Fibroblast of gingiva (primary cell): ENCODE measurements around the gene ARHGEF26.
"Not testable (repeated sequence)": the region's sequence is repeated elsewhere in the genome, so short reads cannot be mapped to it uniquely, and the experiment has no call there.

ENCODE experiments used
- DNase-seq: peaks from one replicate; pipeline ENCODE4 v3.0.0-alpha.2; 2011; ENCODE audit warnings: low read depth

ARHGEF26 gene, protein sequence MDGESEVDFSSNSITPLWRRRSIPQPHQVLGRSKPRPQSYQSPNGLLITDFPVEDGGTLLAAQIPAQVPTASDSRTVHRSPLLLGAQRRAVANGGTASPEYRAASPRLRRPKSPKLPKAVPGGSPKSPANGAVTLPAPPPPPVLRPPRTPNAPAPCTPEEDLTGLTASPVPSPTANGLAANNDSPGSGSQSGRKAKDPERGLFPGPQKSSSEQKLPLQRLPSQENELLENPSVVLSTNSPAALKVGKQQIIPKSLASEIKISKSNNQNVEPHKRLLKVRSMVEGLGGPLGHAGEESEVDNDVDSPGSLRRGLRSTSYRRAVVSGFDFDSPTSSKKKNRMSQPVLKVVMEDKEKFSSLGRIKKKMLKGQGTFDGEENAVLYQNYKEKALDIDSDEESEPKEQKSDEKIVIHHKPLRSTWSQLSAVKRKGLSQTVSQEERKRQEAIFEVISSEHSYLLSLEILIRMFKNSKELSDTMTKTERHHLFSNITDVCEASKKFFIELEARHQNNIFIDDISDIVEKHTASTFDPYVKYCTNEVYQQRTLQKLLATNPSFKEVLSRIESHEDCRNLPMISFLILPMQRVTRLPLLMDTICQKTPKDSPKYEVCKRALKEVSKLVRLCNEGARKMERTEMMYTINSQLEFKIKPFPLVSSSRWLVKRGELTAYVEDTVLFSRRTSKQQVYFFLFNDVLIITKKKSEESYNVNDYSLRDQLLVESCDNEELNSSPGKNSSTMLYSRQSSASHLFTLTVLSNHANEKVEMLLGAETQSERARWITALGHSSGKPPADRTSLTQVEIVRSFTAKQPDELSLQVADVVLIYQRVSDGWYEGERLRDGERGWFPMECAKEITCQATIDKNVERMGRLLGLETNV

DNA sequence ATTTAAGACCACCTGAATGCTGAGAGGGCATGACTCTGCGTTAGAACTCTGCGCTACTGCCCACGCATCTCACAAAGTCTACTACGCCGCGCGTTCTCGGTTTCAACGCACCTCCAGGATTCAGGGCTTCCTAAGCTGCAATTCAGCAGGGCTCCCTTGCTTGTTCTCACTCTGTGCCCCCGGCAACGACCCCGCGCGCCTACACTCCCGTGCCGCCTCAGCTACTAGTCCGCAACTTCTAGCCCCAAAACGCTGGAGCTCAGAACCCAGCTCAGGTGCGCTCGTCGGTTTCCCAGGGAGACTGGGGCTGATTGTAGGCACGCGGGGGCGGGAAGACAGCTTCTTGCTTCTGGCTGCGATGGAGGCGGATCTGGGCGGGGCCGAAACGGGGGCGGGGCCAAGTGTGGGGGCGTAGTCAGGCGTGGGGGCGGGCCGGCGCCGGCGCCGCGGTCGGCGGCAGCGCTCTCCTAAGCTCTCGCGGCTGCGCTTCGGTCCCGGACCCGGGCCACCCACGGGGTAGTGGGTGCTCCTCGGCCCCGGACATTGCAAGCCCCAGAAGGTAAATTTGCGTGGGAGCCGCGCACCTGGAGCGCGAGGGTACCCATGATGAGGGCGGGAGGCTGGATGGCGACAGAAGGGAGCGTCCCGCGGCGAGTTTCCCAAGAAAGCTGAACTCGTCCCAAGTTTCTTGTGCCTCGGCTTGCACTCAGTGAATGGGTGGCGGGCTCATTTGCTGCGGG is at the start of gene ARHGEF26:
TSS of gene ARHGEF26 (plus strand) at position 430 of the 740 bp plus-strand sequence. CDS start 603 bp downstream, outside the sequence.
- peak; percentile 71 for DNase-seq

DNA sequence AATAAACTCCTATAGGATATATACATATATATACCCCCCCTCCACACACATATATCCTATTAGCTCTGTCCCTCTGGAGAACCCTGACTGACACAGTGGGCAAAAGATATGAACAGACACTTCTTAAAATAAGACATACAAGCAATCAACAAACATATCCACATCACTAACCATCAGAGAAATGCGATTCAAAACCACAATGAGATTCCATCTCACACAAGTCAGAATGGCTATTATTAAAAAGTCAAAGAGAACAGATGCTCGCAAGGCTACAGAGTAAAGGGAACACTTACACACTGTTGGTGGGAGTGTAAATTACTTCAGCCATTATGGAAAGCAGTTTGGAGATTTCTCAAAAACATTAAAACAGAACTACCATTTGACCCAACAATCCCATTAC is 46.2 kb upstream of the ARHGEF26 start:
- no peak for DNase-seq

DNA sequence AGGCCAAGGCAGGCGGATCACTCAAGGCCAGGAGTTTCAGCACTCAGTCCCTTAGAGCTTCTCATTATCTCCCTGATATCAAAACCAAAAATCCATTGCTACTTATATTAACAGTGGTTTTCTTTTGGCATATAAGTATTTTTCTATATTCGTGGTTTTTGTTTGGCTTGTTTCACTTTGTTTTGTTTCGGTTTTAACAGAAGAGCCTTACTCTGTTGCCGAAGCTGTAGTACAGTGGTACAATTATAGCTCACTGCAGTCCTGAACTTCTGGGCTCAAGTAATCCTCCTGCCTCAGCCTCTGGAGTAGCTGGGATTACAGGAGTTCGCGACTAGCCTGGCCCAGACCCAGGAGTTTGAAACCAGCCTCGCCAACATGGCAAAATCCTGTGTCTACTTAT is 42.5 kb upstream of the ARHGEF26 start:
- no peak for DNase-seq

DNA sequence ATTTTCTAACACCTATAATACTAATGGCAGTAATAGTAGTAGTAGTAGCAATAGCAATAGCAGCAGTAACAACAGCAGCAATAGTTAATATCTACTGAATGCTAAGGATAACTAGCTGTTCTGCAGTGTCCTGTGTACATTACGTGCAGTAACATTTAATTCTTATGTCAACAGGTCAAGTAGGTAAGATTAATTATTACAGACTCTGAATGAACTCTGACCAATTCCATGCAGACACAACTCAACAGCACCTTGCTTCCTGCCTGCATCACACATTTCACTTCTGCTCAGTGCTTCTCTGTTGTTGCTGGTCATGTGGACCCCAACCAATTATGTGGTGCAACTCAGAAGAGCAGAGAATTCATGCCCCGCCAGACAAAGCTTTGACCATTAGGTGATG is 39.9 kb upstream of the ARHGEF26 start:
- no peak for DNase-seq

DNA sequence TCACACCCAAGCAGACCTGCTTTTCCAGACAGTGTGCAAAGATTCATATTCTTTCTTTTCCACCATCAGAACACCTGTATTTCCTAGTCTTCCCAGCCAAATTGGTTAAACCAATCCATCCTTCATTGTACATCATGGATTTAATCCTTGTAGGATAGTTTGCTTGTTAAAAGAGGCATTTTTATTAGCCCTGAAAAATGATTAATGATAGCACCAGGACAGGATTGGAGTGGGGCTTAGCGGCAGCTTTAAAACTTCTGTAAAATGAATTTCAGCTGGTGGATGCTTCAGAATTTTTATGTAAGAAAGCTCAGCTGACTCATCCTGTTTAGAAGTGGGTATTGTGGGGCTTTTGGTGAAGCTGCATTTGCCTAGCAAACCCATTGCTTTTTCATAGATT is 36.1 kb upstream of the ARHGEF26 start:
- DNase-seq = no peak

DNA sequence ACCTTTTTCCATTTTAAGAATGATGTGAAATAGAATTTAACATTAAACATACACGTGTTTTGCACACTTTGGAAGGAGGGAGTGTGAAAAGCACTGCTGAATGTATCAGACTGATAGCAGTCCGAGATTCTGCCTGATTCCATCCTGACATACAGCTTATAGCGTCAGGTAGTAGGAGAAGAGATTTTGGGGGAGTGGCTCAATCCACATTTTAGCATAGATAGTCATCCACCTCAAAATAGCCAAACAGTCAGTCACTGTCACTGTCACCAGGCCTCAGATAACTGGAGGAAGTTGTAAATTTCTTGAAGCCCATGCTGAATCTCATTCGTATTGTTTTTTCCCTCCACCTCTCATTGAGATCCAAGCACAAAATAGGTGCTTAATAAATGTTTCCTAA is 35.4 kb upstream of the ARHGEF26 start:
- no peak for DNase-seq

DNA sequence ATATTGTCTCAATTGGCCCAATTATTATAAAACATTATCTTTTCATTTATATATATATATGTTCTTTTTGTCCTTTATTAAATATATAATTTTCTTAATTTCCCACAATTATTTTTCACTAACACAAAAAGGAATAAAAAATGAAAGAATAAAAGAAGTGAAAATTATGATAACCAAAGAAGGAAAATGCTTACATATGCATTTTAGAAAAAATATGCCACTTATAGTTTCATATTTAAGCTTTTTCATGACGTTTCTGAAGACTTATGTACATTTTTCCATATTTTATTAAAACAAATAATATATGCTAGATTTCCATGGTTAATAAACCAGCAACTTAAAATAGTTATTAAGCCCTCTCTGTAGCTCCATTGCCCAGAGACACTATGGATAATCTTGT is 34.9 kb upstream of the ARHGEF26 start:
- DNase-seq = no peak

DNA sequence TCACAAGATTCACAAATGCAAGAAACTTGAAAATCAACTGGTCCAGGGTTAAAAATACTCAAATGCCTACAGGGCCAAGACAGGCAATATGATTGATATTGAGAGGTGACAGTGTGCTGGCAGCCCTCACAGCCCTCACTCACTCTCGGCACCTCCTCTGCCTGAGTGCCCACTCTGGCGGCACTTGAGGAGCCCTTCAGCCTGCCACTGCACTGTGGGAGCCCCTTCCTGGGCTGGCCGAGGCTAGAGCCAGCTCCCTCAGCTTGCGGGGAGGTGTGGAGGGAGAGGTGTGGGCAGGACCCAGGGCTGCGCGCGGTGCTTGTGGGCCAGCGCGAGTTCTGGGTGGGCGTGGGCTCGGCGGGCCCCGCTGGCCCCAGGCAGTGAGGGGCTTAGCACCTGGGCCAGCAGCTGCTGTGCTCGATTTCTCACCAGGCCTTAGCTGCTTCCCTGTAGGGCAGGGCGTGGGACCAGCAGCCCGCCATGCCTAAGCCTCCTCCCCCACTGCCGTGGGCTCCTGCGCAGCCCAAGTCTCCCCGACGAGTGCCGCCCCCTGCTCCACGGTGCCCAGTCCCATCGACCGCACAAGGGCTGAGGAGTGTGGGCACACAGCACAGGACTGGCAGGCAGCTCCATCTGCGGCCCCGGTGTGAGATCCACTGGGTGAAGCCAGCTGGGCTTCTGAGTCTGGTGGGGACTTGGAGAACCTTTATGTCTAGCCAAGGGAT is 33.3 kb upstream of the ARHGEF26 start:
- DNase-seq = not testable (repeated sequence)

DNA sequence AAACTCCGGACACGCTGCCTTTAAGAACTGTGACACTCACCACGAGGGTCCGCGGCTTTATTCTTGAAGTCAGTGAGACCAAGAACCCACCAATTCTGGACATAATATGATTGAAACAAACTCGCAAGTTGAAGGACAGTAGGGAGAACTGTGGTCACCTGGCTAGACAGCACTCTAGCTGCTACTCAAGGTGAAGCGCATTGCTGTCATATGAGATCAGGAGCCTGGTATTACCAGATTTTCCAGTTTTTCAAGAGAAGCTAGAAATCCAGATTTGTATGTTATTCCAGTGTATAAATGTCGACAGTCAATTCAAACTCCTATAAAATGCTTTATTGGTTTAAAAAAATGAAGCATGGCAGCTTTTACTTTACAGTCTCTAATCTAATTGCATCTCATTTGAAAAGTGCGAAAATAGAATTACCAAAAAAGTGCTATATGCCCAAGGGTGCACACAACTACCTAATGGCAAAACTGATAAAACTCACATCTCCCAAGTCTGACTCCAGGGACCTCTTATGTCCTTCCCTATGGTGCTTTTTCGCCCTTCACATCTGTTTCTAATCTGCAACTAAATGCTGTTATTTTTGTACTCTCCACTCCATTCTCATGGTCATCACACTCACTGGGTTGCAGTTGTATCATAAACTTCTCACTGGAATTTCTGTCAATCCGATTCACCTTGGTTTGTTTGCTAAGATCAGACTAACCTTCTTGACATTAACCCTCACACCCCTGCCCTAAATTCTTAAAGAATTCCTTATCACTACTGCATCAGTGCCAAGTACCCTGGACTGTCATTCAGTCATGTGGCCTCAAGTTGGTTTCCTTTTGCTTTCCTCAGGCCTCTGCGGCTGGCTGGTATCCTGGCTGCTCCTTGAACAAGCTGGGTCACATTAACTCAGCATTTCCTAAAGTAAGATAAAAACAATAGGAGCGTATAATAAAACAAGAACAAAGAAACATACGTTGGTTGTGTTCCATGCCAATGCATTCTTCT is 31.5 kb upstream of the ARHGEF26 start:
- no peak for DNase-seq

DNA sequence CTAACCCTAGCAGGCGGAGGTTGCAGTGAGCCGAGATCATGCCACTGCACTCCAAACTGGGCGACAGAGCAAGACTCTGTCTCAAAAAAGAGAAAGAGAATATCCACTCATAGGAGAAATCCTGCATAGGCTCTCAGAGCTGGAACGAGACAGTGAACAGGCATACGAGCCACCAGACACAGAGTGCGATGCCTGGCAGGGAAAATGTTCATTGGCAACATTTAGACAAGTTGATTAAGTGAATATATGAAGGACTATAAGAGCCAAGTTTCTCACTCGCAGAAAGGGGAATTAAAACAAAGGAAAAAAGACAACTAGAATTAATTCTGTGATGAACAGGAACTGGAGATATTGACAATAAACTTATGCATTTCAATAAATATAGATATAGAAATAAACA is 27.1 kb upstream of the ARHGEF26 start:
- DNase-seq = no peak

DNA sequence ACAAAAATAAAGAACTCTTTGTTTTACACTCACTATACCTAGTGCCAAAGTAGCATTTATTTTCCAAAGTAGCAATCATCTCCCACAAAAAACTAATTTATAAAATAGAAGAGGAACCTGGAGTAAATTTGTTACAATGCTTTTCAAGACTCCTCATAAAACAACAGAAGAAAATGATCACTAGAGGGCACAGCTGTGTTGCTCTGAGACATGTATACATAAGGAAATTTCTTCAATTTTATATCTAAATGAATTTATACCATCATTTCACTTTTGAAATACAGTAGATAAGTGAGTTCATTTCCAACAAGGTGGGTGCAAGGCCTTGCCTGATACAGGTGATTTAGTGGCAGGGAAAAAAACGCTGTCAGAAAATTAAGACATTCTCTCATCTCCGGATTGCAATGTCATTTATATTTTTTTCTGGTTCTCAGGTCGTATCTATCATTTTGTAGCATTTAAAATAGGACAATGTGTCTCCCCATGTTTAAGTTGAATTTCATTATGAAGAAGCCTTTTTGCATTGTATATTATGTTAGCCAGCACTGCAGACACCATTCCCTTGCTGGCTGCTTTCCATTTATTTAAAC is 25.3 kb upstream of the ARHGEF26 start:
- peak; percentile 36 for DNase-seq

DNA sequence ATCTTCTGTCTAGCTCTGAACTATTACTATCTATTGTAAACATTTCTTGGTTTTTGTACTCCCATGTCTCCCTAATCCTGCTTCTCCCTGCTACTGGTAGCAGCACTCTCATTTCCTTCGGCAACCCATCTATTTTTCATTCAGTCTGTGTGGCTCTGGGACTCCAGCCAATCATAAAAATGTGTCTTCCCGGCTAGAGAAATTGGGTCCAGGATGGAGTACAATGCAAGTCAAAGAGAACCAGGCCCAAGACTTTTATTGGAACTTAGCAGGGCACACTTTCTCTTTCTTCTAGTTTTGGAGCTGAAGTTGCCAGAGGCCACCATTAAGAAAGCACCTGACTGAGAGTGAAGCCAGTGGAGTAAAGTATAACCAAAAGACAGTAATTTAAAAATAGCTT is 22.8 kb upstream of the ARHGEF26 start:
- DNase-seq = no peak

DNA sequence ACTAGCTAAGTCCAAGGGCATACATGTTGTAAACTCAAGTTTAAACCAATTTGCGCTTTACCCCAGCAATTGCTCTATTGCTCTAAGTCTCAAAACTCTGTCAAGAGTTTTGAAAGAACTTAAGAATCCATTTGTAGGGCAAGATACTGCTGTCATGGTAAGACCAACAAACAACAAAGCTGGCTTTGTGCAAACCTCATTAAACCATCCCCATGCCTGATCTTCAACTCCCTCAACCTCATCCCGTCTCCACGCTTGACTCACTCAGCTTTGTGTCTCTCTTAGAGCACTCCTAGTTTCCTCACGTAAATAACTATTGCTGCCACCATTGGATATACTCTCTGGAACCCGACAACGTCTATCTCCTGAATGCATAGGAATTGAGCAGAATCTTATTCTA is 20.6 kb upstream of the ARHGEF26 start:
- no peak for DNase-seq

DNA sequence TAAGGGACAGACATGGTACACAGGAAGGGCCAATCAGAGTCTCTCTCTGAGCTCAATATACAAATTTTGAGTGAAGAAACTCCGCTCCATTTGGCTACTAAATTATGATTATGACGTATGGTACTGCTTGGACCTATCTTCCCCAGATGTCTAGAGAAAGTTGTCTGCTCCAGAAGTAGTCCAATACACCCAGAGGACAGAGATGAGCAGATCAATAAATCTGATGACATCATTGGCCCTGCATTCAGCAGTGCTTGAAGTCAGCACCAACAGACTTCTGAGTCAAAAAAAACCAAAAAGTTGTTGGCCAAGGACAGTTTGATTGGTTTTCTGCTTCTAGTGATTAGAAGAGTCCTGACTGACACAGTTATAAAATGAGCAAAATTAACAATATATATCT is 19.9 kb upstream of the ARHGEF26 start:
- DNase-seq = no peak

DNA sequence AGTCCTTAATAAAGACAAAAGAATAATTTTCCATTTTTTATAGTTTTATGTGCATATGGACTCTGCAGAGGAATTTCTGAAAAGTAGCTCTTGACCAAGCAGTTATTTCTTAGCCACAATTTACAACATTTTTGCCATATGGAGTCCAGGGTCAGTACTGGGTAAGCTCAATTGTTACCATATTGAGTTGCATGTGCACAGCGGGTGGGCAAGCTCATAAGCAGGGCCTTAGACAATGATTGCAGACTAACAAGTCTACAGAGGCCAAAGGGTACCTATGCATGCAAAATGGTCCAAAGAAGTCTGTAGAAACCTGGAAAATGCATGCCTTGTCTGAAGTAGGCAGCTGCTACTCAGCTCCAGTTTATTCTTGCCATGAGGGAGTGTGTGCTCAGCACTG is 19.0 kb upstream of the ARHGEF26 start:
- DNase-seq = no peak

DNA sequence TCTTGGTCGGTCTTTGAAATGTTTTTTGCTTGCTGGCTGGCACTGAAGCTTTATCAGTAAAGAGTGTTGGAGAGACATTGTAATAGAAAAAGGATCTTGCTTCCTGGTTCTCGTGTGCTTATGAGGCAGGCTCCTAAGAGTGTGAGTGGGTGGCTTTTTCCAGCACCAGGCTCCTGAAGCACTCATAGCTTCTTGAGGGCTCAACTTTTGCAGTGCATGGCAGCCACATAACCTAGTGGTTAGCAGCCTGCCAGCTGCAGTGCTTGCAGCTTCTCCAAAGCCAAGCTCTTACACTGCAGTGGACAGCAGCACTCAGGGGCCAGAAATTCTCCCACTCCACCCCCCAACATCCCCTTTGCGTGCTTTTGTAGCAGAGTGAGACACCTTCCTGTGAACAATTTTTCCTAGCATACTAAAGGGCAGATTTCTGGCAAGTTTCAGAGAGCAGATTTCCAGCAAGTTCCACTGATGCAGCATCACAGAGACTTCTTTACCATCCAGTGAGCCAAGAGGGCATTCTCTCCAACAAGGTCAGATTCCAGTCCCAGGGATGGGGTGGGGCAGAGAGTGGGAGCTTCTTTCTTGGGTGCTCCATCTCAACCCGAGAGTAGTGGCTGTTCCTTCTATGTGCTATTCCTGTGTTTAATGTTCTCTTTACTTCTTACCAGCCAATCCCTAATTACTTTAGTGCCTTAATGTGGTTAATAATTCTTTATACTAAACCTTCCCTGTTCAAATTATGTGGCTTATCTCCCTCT is 15.8 kb upstream of the ARHGEF26 start:
- no peak for DNase-seq

DNA sequence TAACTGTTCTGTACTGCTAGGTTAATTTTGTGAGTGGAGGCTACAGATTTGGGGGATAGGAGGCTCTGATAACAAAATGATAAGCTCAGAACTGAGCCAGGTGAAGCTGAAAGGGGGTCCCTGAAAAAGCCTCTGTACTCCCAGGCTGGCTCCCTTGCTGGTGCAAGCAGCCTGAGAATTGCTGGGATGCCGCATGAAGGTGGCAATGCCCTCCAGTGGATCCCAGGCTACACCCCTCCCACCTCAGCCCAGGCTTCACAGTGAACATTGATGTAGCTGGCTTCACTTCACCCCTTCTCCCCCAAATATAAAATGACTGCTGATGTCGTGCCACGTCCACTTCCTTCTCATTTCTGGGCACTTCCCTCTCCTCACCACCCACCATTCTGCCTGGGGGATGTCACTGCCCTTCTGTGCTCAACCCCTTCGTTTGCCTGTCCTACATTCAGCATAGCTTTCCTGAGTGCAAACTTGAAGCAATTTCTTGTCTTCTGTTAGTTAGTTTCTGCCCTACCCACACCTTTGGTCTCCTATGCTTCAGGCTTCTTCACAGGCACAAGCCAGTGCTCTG is 9.7 kb upstream of the ARHGEF26 start:
- DNase-seq = no peak

DNA sequence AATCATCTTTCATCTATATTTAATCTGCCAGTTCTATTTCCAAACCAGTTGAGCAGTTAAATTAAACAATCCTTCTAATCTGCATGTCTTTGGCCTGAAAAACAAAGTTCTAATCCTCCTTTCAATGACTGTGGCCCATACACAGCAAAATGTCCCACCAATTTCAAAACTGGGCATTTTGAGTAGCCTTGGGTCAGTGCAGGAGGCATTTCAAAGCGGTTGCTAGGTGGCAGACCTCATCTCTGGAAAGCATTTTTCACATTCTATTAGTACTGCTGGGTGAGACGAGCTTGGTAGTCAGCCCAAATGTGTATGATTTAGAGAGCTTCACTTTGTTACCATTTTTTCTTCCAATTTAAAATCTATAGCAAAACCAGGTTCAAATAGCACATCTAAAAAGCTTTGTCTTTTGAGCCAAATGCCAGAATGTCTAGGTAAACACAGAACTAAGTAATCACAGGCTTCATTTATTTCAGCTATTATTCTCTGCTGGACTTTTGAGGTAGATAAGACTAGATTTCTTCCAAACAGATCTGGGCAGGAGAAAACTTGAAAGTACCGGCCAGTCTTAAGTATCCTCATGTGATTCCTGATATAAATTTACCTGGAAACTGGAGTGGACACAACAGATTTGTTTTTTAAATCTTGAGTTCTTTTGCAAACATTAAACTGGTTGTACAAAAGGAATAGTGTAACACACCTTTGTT is 8.9 kb upstream of the ARHGEF26 start:
- DNase-seq = no peak
